VCaP (cell line): ENCODE measurements around the gene GPR35.

Experiments used
- H3K27ac ChIP-seq: fragments of 450-650 bp; 2 replicates; pipeline ENCODE4 v1.5.1; 2017
- TF ChIP-seq, protein P1 (sequence below): fragments of 450-650 bp; conservative IDR thresholded peaks from 2 replicates; pipeline ENCODE4 v1.5.1; 2017; ENCODE audit warnings: mild to moderate bottlenecking, moderate library complexity

The GPR35 gene

DNA sequence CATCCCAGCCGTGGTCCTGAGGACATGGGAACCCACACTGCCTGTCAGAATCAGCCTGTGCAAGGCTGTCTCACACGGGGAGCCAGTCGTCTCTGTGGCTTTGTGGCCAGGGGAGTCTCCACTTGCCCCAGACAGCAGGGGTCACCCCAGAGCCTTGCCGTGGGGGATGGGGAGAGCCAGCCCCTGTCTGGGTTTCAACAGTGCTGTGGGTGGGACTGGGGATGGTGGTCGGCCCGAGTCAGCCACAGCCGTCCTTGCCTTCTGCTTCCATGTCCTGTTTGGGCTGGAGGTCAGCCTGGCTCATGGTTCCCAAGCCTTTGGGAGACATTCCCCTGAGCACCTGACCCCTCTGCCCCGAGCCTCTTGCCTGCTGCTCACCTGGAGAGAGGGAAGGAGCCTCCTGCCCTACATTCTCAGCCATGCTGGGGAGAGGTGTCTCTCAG is 19.6 kb downstream of the GPR35 start:
- no peak overlapping the region for H3K27ac ChIP-seq
- TF ChIP-seq, protein P1, sequence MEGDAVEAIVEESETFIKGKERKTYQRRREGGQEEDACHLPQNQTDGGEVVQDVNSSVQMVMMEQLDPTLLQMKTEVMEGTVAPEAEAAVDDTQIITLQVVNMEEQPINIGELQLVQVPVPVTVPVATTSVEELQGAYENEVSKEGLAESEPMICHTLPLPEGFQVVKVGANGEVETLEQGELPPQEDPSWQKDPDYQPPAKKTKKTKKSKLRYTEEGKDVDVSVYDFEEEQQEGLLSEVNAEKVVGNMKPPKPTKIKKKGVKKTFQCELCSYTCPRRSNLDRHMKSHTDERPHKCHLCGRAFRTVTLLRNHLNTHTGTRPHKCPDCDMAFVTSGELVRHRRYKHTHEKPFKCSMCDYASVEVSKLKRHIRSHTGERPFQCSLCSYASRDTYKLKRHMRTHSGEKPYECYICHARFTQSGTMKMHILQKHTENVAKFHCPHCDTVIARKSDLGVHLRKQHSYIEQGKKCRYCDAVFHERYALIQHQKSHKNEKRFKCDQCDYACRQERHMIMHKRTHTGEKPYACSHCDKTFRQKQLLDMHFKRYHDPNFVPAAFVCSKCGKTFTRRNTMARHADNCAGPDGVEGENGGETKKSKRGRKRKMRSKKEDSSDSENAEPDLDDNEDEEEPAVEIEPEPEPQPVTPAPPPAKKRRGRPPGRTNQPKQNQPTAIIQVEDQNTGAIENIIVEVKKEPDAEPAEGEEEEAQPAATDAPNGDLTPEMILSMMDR: no peak

GRCh38 chr2:240645346-240645745 is 20.1 kb downstream of the GPR35 start:
- TF ChIP-seq, protein P1: no peak
- H3K27ac ChIP-seq: no peak overlapping the region

- H3K27ac ChIP-seq: no peak overlapping the region
- TF ChIP-seq, protein P1: no peak
These were observed 20.5 kb downstream of the GPR35 start for GRCh38 chr2:240645801-240646175.

DNA sequence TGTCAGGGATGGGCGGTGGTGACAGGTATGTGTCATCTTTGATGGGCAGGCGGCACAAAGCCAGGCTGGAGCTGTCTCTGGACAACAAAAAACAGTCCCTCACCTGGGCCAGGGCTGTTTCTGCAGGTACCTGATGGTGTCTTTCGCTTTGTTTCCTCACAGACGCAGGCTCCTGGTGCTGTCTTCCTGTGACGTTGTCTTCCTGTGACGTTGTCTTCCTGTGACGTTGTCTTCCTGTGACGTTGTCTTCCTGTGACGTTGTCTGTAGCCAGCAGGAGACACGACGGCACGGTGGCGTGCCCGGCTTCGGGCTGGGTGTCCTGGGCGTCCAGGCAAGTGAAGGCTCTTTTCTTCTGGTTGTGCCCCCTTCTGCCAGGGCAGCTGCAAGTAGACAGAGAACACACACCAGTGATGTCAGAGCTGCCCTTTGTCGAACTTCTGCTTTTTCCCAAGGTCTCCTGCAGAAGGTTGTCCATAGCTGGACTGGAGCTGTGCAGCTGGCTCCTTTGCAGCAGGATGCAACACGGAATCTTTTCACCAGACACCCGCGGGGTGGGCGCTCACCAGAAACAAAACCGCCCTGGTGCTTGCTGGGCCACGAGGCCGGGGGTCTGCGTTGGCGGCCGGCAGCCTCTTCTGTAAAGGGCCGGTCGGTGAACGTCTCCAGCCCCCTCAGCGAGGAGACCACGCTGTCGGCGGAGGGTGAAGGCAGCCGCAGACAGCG is 21.1 kb downstream of the GPR35 start:
- H3K27ac ChIP-seq: no peak overlapping the region
- TF ChIP-seq, protein P1: no peak

GRCh38 chr2:240646900-240647502 is 21.7 kb downstream of the GPR35 start:
- TF ChIP-seq, protein P1: no peak
- H3K27ac ChIP-seq: no peak overlapping the region

DNA sequence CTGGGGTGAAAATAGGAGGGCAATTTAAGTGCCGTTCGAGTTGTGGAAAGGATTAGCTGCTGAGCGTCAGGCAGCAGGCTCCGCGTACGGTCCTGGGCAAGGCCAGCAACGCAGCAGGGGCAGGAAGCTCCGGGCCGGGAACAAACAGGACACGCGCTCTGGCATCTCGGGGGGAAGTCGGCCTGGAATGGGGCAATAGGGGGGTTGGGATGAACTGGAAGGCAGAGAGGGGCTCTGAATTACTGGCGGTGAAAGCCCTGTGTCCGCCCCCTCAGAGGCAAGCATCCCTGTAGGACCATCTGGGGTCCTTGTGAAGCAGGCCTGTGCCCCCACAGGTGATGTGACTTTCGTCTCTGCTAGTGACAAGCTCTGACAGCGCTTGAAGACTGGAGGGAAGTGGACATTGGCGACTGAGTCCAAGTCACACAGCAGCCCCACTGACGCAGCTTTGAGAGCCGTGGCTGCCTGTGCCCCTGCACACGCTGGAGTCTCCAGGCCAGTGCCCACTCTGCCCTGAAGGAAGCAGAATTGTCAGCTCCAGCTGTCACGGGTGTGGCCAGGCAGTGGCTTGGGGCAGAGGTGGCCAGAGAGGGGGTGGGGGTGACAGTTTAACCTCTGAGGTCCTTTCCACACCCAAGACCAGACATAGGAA is 22.3 kb downstream of the GPR35 start:
- no peak overlapping the region for H3K27ac ChIP-seq
- TF ChIP-seq, protein P1: no peak

DNA sequence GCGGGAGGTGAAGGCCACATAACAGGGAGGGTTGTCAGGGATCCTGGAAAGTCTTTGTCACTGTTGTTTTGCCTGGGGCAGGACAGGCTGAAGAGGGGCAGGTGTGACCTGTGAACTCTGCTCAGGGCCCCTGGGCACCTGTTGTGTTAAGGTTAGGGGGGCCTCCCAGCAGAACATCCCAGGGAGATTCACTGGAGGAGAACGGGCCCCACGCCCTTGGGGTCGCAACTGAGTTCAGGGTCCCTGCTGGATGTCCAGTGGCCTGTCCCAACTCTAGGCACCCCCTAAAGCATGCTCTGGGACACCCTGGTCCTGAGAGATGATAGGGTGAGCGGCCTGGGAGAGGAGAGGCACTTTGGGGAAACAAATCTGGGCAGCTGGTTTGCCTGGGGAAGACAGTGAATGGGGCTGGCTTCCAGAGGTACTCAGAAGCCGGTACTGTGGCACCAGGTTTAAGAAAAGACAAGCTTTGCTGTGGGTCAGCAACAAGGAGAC is 22.9 kb downstream of the GPR35 start:
- H3K27ac ChIP-seq: no peak overlapping the region
- TF ChIP-seq, protein P1: no peak
